PC-3 (cell line): ENCODE measurements around the gene TENT4B. TPM values are rescaled to one million over a fixed set of nuclear protein-coding genes. Genes with fewer than 3 reads are reported as not detected.

Source experiments
- ATAC-seq: fragments of 200-7000 bp; cut with Tn5 transposase; 2 replicates; pipeline ENCODE4 v1.9.1; 2020; ENCODE audit warnings: mild to moderate bottlenecking, moderate library complexity
- Bru-seq: library from RNA; stranded (reverse); fragments of 400-500 nt; gene quantifications from one replicate; lab custom pipeline; 2021; lab: Mats Ljungman, UMichigan
- BruChase-seq, 2 experiments: library from RNA; stranded (reverse); fragments of 400-500 nt; gene quantifications; one replicate each; lab custom pipeline; 2021; lab: Mats Ljungman, UMichigan
- BruUV-seq: library from RNA; stranded (reverse); fragments of 400-500 nt; replicated peaks from 2 replicates; lab custom pipeline; 2021; lab: Mats Ljungman, UMichigan
- CTCF ChIA-PET: fragments of 300-600 bp; sonication (Branson Sonifier 250); formaldehyde crosslinking; loops from one replicate; lab custom pipeline; 2022; ENCODE audit warnings: antibody characterized with exemption; lab: Charles Lee
- POLR2A ChIA-PET: fragments of 300-600 bp; sonication (Branson Sonifier 250); formaldehyde crosslinking; loops from one replicate; lab custom pipeline; 2022; ENCODE audit warnings: antibody characterized with exemption; ENCODE audit not compliant: unreplicated experiment; lab: Charles Lee
- DNase-seq: peaks from one replicate; pipeline ENCODE4 v3.0.0-alpha.2; 2015
- H2AFZ ChIP-seq: fragments of 300-600 bp; sonication (generic); 2 replicates; pipeline ENCODE4 v1.6.0; 2016; ENCODE audit warnings: antibody characterized with exemption, low read length
- H3F3A ChIP-seq: fragments of 300-600 bp; sonication (generic); one replicate; pipeline ENCODE4 v1.6.0; 2017; ENCODE audit warnings: antibody characterized with exemption, low read length, control low read depth, mild to moderate bottlenecking; ENCODE audit not compliant: unreplicated experiment
- H3K27ac ChIP-seq: fragments of 300-600 bp; sonication (generic); 2 replicates; pipeline ENCODE4 v1.5.1; 2016; ENCODE audit warnings: mild to moderate bottlenecking, low read length
- H3K27me3 ChIP-seq: fragments of 300-600 bp; sonication (generic); 2 replicates; pipeline ENCODE4 v1.6.1; 2016; ENCODE audit warnings: low read length, mixed read lengths
- H3K36me3 ChIP-seq: fragments of 300-600 bp; sonication (generic); 2 replicates; pipeline ENCODE4 v1.6.1; 2016; ENCODE audit warnings: low read depth, mixed run types, low read length, mixed read lengths
- H3K4me1 ChIP-seq: fragments of 300-600 bp; sonication (generic); 2 replicates; pipeline ENCODE4 v1.5.1; 2016; ENCODE audit warnings: low read length; ENCODE audit not compliant: insufficient read depth
- H3K4me2 ChIP-seq: fragments of 300-600 bp; sonication (generic); 2 replicates; pipeline ENCODE4 v1.6.0; 2016; ENCODE audit warnings: low read length
- H3K4me3 ChIP-seq: fragments of 300-600 bp; sonication (generic); 2 replicates; pipeline ENCODE4 v1.5.1; 2016; ENCODE audit warnings: mild to moderate bottlenecking, low read length, mixed read lengths
- H3K79me2 ChIP-seq: fragments of 300-600 bp; sonication (generic); 2 replicates; pipeline ENCODE4 v1.6.1; 2017; ENCODE audit warnings: low read length, mixed read lengths
- H3K9ac ChIP-seq: fragments of 300-600 bp; sonication (generic); 2 replicates; pipeline ENCODE4 v1.6.0; 2016; ENCODE audit warnings: mild to moderate bottlenecking, low read length
- H3K9me2 ChIP-seq: fragments of 300-600 bp; sonication (generic); replicated peaks from 2 replicates; pipeline ENCODE4 v1.6.1; 2016; ENCODE audit warnings: mixed run types, low read length, mixed read lengths
- H3K9me3 ChIP-seq: fragments of 300-600 bp; sonication (generic); 2 replicates; pipeline ENCODE4 v1.6.1; 2016; ENCODE audit warnings: low read length, mixed read lengths
- H4K20me1 ChIP-seq: fragments of 300-600 bp; sonication (generic); 2 replicates; pipeline ENCODE4 v1.6.1; 2016; ENCODE audit warnings: low read length, mixed read lengths
- EZH2 ChIP-seq: fragments of 300-600 bp; sonication (generic); IDR thresholded peaks from one replicate; pipeline ENCODE4 v1.6.1; 2017; ENCODE audit warnings: antibody characterized with exemption, mild to moderate bottlenecking, low read length; ENCODE audit not compliant: unreplicated experiment
- EZH2phosphoT487 ChIP-seq: fragments of 300-600 bp; sonication (generic); IDR thresholded peaks from 2 replicates; pipeline ENCODE4 v1.6.1; 2018; ENCODE audit warnings: mild to moderate bottlenecking, antibody characterized with exemption, low read length, borderline replicate concordance
- intact Hi-C: fragments of 100-400 bp; cut with micrococcal nuclease; formaldehyde crosslinking; loops from 2 replicates; pipeline ENCODE4 v1.9.0; 2023
- long read RNA-seq: library from polyadenylated mRNA; unstranded; transcript quantifications from one replicate; pipeline ENCODE4 v2.0.0, GENCODE V29; 2021; ENCODE audit not compliant: unreplicated experiment
- total RNA-seq: library from RNA; depleted of rRNA; stranded (reverse); fragments of >200 nt; gene quantifications from 2 replicates; pipeline ENCODE4 v1.2.3, GENCODE V29; 2014; rRNA removed
- TF ChIP-seq, protein P1 (sequence below): fragments of 300-600 bp; sonication (generic); conservative IDR thresholded peaks from 2 replicates; pipeline ENCODE4 v1.5.1; 2017; ENCODE audit warnings: antibody characterized with exemption, low read depth, mild to moderate bottlenecking, low read length

TENT4B gene
- total RNA-seq (6.3 and 7.4 TPM in 2 replicates), Bru-seq, nascent RNA (percentile 65 among the genes with signal in this experiment), BruChase-seq, experiment 1, labeled RNA remaining after a 6-hour chase (percentile 68 among the genes with signal in this experiment), BruChase-seq, experiment 2, labeled RNA remaining after a 2-hour chase (percentile 67 among the genes with signal in this experiment)
- long read RNA-seq, full-length matches to known transcripts, result 1 of 14 reads
- long read RNA-seq, partial matches to known transcripts, result 6 of 14 reads
- long read RNA-seq, other reads (novel, unspliced or antisense), result 7 of 14 reads

DNA sequence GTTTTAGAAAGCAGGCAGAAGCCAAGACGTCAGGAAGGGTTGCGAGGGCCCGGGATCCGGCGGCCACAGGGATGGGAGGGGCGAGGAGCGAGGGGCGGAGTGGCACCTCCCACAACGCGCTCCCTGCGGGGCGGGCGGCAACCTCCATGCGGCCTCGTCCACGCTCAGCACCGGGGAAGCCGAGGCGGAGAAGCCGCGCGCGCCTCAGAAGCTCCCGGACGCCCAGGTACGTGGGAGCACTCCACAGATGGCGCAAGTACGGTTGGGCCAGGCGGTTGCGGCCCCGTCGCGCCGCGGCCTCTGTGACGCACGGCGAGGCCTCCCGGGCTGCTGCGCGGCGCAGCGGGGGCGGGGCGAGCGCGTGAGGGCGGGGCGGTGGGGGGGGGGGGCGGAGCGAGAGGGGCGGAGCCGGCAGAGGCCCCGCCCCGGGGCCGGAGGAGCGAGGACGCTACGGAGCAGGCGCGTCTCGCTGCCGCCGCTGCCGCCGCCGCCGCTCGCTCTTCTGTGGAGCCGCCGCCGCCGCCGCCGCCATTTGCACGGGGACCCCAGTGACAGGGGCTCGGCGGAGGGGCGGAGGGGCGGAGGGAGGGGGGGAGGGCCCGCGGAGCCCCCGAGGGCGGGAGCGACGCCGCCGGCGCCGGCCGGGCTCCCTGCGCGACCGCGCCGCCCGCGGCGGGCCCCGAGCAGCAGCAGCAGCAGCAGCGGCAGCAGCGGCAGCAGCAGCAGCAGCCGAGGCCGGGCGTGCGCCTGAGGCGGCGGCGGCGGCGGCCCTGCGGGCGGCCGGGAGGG, at the start of gene TENT4B:
Gene TENT4B, plus strand, starts transcription at position 500 of the 789 bp plus-strand sequence. CDS start 316 bp downstream, outside the sequence.
- Histone ChIP-seq H3K79me2 (peaks cover 42% of the 10 kb centered on the region), H3K4me1 (peaks cover 11% of the 10 kb centered on the region; the same call in 1 of the 2 replicates), H3K27me3 (no peaks in the 10 kb centered on the region), H3K27ac (peak within 1 kb of the TSS; percentile 79), H3K4me2 (peak within 1 kb of the TSS; percentile 95), H3F3A (no peaks in the 10 kb centered on the region), H2AFZ (peak within 1 kb of the TSS; percentile 97), H3K9me3 (no peaks in the 10 kb centered on the region), H3K4me3 (peak within 1 kb of the TSS; percentile 90), H3K36me3 (no peaks in the 10 kb centered on the region), H4K20me1 (peaks cover 16% of the 10 kb centered on the region; the same call in 1 of the 2 replicates), H3K9me2 (no peaks in the 10 kb centered on the region), H3K9ac (peak within 1 kb of the TSS; percentile 91)
- intact Hi-C loops, result loop anchor here (10.0 kb wide), 1 partner anchor 88 kb away; the partner anchor contains the start of gene HEATR3
- ChIA-PET POLR2A (no interaction called here), CTCF (interaction anchor here (0.7 kb wide), 1 partner anchor 61 kb away, joined by 3 read pairs; no protein-coding TSS in a partner anchor)
- DNase-seq (peak; percentile 57), ATAC-seq (peak; percentile 75)
- TF ChIP-seq EZH2 (no peak), EZH2phosphoT487 (no peak)
- TF ChIP-seq, protein P1, sequence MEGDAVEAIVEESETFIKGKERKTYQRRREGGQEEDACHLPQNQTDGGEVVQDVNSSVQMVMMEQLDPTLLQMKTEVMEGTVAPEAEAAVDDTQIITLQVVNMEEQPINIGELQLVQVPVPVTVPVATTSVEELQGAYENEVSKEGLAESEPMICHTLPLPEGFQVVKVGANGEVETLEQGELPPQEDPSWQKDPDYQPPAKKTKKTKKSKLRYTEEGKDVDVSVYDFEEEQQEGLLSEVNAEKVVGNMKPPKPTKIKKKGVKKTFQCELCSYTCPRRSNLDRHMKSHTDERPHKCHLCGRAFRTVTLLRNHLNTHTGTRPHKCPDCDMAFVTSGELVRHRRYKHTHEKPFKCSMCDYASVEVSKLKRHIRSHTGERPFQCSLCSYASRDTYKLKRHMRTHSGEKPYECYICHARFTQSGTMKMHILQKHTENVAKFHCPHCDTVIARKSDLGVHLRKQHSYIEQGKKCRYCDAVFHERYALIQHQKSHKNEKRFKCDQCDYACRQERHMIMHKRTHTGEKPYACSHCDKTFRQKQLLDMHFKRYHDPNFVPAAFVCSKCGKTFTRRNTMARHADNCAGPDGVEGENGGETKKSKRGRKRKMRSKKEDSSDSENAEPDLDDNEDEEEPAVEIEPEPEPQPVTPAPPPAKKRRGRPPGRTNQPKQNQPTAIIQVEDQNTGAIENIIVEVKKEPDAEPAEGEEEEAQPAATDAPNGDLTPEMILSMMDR, result no peak
- BruUV-seq, result no TSS peak

DNA sequence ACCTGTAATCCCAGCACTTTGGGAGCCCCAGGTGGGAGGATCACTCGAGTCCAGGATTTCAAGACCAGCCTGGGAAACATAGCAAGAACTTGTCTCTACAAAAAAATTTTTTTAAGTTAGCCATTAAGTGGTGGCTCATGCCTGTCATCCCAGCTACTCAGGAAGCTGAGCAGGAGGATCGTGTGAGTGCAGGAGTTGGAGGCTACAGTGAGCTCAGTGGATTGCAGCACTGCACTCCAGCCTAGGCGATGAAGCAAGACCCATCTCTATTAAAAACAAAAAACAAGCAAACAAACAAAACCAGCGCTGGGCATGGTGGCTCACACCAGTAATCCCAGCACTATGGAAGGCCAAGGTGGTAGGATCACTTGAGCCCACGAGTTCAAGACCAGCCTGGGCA, 49.3 kb upstream of the TENT4B start:
- H3K79me2 ChIP-seq, result no peaks in the 10 kb centered on the region
- no peak overlapping the region for H3K4me2 ChIP-seq
- ChIA-PET CTCF (no interaction called here), POLR2A (no interaction called here)
- H2AFZ ChIP-seq, result no peak overlapping the region
- no TSS peak for BruUV-seq
- no peak for DNase-seq
- H3K9ac ChIP-seq, result no peak overlapping the region
- H4K20me1 ChIP-seq, result no peaks in the 10 kb centered on the region
- no peaks in the 10 kb centered on the region for H3K9me3 ChIP-seq
- no peak for TF ChIP-seq EZH2
- no peak for TF ChIP-seq EZH2phosphoT487
- TF ChIP-seq, protein P1, result no peak
- H3F3A ChIP-seq, result no peaks in the 10 kb centered on the region
- H3K4me1 ChIP-seq, result no peaks in the 10 kb centered on the region
- no peaks in the 10 kb centered on the region for H3K27me3 ChIP-seq
- H3K36me3 ChIP-seq, result peaks cover 10% of the 10 kb centered on the region
- H3K9me2 ChIP-seq, result no peaks in the 10 kb centered on the region
- intact Hi-C loops, result no loop called here
- no peak overlapping the region for H3K27ac ChIP-seq
- no peak for ATAC-seq
- H3K4me3 ChIP-seq, result no peak overlapping the region
